ENCODE data around the gene GNAI3. TPM values are rescaled to one million over a fixed set of nuclear protein-coding genes. Genes with fewer than 3 reads are reported as not detected.

The GNAI3 gene
- total RNA-seq, 1 experiment from 2014 or later, result 17.9 TPM

GRCh38 chr1:109622137-109622892 lies 73.9 kb downstream of the GNAI3 start:
- peaks cover 24% of the 10 kb centered on the region for H3K4me1 ChIP-seq (replicated peaks)
- H3K4me3 ChIP-seq, result no peak overlapping the region
- no peak overlapping the region for H3K27ac ChIP-seq
- no peaks in the 10 kb centered on the region for H3K9me3 ChIP-seq (replicated peaks)
- peaks cover 15% of the 10 kb centered on the region for H3K36me3 ChIP-seq
- DNase-seq (ENCODE audit: low read depth in 1 of 2, low spot score in 2 of 2), result no peak
- H3K27me3 ChIP-seq (replicated peaks), result no peaks in the 10 kb centered on the region

GRCh38 chr1:109622895-109623294 lies 74.5 kb downstream of the GNAI3 start:
- no peak for DNase-seq (ENCODE audit: low read depth in 1 of 2, low spot score in 2 of 2)
- Histone ChIP-seq H3K4me1 (replicated peaks) (peaks cover 19% of the 10 kb centered on the region), H3K4me3 (no peak overlapping the region), H3K9me3 (replicated peaks) (no peaks in the 10 kb centered on the region), H3K27me3 (replicated peaks) (no peaks in the 10 kb centered on the region), H3K27ac (no peak overlapping the region), H3K36me3 (peaks cover 21% of the 10 kb centered on the region)

- peaks cover 19% of the 10 kb centered on the region for H3K4me1 ChIP-seq (replicated peaks)
- H3K9me3 ChIP-seq (replicated peaks), result no peaks in the 10 kb centered on the region
- no peak overlapping the region for H3K4me3 ChIP-seq
- no peak for DNase-seq (ENCODE audit: low read depth in 1 of 2, low spot score in 2 of 2)
- H3K27ac ChIP-seq, result no peak overlapping the region
- H3K36me3 ChIP-seq, result peaks cover 28% of the 10 kb centered on the region
- no peaks in the 10 kb centered on the region for H3K27me3 ChIP-seq (replicated peaks)
Measured at GRCh38 chr1:109623601-109624161, 75.3 kb downstream of the GNAI3 start.

GRCh38 chr1:109624201-109625010 lies 76.0 kb downstream of the GNAI3 start:
- Histone ChIP-seq H3K27ac (no peak overlapping the region), H3K36me3 (peaks cover 36% of the 10 kb centered on the region), H3K4me1 (replicated peaks) (peaks cover 15% of the 10 kb centered on the region), H3K27me3 (replicated peaks) (no peaks in the 10 kb centered on the region), H3K4me3 (no peak overlapping the region), H3K9me3 (replicated peaks) (no peaks in the 10 kb centered on the region)
- DNase-seq (ENCODE audit: low read depth in 1 of 2, low spot score in 2 of 2), result peak in 1 of 2 experiments; percentile 37

- H3K4me3 ChIP-seq, result no peak overlapping the region
- H3K27ac ChIP-seq, result no peak overlapping the region
- no peak for DNase-seq (ENCODE audit: low read depth in 1 of 2, low spot score in 2 of 2)
- no peaks in the 10 kb centered on the region for H3K27me3 ChIP-seq (replicated peaks)
- peaks cover 43% of the 10 kb centered on the region for H3K36me3 ChIP-seq
- H3K4me1 ChIP-seq (replicated peaks), result peaks cover 8% of the 10 kb centered on the region
- H3K9me3 ChIP-seq (replicated peaks), result no peaks in the 10 kb centered on the region
Measured at GRCh38 chr1:109625176-109625575, 76.8 kb downstream of the GNAI3 start.

GRCh38 chr1:109625601-109626560 lies 77.5 kb downstream of the GNAI3 start:
- Histone ChIP-seq H3K4me3 (no peak overlapping the region), H3K36me3 (peaks cover 47% of the 10 kb centered on the region), H3K4me1 (replicated peaks) (peaks cover 7% of the 10 kb centered on the region), H3K9me3 (replicated peaks) (no peaks in the 10 kb centered on the region), H3K27me3 (replicated peaks) (no peaks in the 10 kb centered on the region), H3K27ac (no peak overlapping the region)
- DNase-seq (ENCODE audit: low read depth in 1 of 2, low spot score in 2 of 2), result no peak

- Histone ChIP-seq H3K36me3 (peaks cover 53% of the 10 kb centered on the region), H3K4me3 (no peak overlapping the region), H3K27ac (no peak overlapping the region), H3K9me3 (replicated peaks) (no peaks in the 10 kb centered on the region), H3K4me1 (replicated peaks) (peaks cover 2% of the 10 kb centered on the region), H3K27me3 (replicated peaks) (no peaks in the 10 kb centered on the region)
- no peak for DNase-seq (ENCODE audit: low read depth in 1 of 2, low spot score in 2 of 2)
Measured at GRCh38 chr1:109626682-109627408, 78.4 kb downstream of the GNAI3 start.

- Histone ChIP-seq H3K4me1 (replicated peaks) (no peaks in the 10 kb centered on the region), H3K36me3 (peaks cover 52% of the 10 kb centered on the region), H3K4me3 (no peak overlapping the region), H3K9me3 (replicated peaks) (no peaks in the 10 kb centered on the region), H3K27ac (no peak overlapping the region), H3K27me3 (replicated peaks) (no peaks in the 10 kb centered on the region)
- no peak for DNase-seq (ENCODE audit: low read depth in 1 of 2, low spot score in 2 of 2)
Measured at GRCh38 chr1:109627692-109628399, 79.4 kb downstream of the GNAI3 start.

- Histone ChIP-seq H3K9me3 (replicated peaks) (no peaks in the 10 kb centered on the region), H3K27ac (no peak overlapping the region), H3K4me3 (no peak overlapping the region), H3K27me3 (replicated peaks) (no peaks in the 10 kb centered on the region), H3K4me1 (replicated peaks) (no peaks in the 10 kb centered on the region), H3K36me3 (peaks cover 52% of the 10 kb centered on the region)
- DNase-seq (ENCODE audit: low read depth in 1 of 2, low spot score in 2 of 2), result no peak
Measured at GRCh38 chr1:109628540-109629321, 80.3 kb downstream of the GNAI3 start.

- no peak overlapping the region for H3K27ac ChIP-seq
- H3K4me3 ChIP-seq, result no peak overlapping the region
- no peaks in the 10 kb centered on the region for H3K4me1 ChIP-seq (replicated peaks)
- H3K27me3 ChIP-seq (replicated peaks), result no peaks in the 10 kb centered on the region
- peaks cover 52% of the 10 kb centered on the region for H3K36me3 ChIP-seq
- no peak for DNase-seq (ENCODE audit: low read depth in 1 of 2, low spot score in 2 of 2)
- no peaks in the 10 kb centered on the region for H3K9me3 ChIP-seq (replicated peaks)
Measured at GRCh38 chr1:109629372-109630030, 81.1 kb downstream of the GNAI3 start.

GRCh38 chr1:109630081-109630897 lies 81.9 kb downstream of the GNAI3 start:
- H3K27ac ChIP-seq, result no peak overlapping the region
- H3K27me3 ChIP-seq (replicated peaks), result no peaks in the 10 kb centered on the region
- H3K4me1 ChIP-seq (replicated peaks), result no peaks in the 10 kb centered on the region
- no peaks in the 10 kb centered on the region for H3K9me3 ChIP-seq (replicated peaks)
- no peak overlapping the region for H3K4me3 ChIP-seq
- peaks cover 52% of the 10 kb centered on the region for H3K36me3 ChIP-seq
- peak in 1 of 2 experiments; percentile 28 for DNase-seq (ENCODE audit: low read depth in 1 of 2, low spot score in 2 of 2)
